ENCODE results near the gene ZFP36L1.

Gene ZFP36L1

DNA sequence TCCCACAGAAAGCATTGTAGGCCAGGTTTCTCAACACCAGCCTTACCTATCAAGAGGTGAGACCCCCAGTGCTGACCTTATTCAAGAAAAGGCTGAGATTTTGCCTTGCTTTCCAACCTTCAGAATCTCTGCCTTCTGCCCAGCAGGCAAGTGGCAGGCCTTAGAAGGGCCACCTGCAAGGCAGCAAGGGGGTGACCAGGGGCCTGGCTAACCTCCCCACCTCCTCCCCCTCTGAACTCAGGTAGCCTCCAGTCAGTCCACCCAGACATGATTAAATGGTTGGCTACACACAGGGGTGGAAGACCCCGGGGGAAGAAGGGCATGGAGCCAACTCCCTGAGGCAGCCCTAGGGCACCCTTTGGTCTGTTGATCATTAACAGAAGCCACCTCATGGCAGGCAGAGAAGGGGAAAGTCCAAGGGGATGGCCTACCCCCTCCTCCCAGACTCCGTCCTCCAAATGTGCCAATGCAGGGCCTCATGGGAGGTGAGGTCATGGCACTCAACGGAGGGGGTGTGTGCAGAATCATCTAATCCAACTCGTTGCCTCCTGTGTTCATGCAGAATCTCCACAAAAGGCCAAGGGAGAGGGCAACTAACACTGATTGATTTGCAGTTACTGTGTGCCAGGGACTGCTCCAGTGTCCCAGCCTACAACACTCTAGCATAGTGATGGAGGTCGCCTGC, 8.5 kb downstream of the ZFP36L1 start:
- Histone ChIP-seq H3K9me3 (no peaks in the 10 kb centered on the region), H3K4me1 (no peaks in the 10 kb centered on the region), H3K36me3 (no peaks in the 10 kb centered on the region), H3K4me3 (ENCODE audit: low read depth, low read length) (no peak overlapping the region), H3K27me3 (no peaks in the 10 kb centered on the region)
- TF ChIP-seq, protein P1, sequence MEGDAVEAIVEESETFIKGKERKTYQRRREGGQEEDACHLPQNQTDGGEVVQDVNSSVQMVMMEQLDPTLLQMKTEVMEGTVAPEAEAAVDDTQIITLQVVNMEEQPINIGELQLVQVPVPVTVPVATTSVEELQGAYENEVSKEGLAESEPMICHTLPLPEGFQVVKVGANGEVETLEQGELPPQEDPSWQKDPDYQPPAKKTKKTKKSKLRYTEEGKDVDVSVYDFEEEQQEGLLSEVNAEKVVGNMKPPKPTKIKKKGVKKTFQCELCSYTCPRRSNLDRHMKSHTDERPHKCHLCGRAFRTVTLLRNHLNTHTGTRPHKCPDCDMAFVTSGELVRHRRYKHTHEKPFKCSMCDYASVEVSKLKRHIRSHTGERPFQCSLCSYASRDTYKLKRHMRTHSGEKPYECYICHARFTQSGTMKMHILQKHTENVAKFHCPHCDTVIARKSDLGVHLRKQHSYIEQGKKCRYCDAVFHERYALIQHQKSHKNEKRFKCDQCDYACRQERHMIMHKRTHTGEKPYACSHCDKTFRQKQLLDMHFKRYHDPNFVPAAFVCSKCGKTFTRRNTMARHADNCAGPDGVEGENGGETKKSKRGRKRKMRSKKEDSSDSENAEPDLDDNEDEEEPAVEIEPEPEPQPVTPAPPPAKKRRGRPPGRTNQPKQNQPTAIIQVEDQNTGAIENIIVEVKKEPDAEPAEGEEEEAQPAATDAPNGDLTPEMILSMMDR (IDR thresholded peaks at IDR 0.05; ENCODE audit: low read depth, low read length): no peak
- DNase-seq: no peak

DNA sequence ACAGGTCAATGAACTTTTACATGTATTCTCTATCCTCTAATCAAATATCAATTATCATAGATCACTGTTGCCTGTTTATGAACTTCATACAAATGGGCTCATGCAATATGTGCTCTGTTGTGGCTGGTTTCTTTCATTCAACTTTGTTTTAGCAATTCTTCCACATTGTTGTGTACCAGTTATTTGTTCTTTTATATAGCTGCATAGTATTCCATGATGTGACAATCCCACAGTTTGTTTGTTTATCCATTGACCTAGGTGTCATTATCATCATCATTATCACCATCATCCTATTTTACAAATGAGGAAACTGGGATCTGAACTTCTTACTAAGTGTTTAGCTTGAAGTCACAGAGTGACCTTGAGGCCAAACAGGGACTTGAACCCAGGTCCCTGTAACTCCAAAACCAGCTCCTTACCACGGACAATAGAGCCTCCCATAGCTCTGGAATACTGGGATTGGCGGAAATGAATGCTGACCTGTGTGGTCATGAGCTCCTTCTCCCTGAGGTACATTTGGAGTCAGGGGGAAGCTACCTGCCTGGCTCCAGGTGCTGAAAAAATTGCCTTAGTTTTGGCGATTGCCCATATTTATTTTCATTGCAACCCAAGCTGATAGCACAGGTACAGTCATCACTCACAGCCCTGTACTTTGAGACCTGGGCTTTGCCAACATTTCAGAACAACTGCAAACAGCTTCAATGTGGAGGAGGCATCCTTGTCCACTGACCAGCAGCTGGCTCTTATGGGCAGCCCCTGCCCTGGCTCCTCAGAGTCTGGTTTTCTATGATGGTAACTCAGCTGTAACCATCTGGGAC, 9.2 kb downstream of the ZFP36L1 start:
- no peak overlapping the region for H3K4me3 ChIP-seq (ENCODE audit: low read depth, low read length)
- TF ChIP-seq, protein P1 (IDR thresholded peaks at IDR 0.05; ENCODE audit: low read depth, low read length): no peak
- no peaks in the 10 kb centered on the region for H3K36me3 ChIP-seq
- DNase-seq: no peak
- no peaks in the 10 kb centered on the region for H3K9me3 ChIP-seq
- no peaks in the 10 kb centered on the region for H3K27me3 ChIP-seq
- no peaks in the 10 kb centered on the region for H3K4me1 ChIP-seq

DNA sequence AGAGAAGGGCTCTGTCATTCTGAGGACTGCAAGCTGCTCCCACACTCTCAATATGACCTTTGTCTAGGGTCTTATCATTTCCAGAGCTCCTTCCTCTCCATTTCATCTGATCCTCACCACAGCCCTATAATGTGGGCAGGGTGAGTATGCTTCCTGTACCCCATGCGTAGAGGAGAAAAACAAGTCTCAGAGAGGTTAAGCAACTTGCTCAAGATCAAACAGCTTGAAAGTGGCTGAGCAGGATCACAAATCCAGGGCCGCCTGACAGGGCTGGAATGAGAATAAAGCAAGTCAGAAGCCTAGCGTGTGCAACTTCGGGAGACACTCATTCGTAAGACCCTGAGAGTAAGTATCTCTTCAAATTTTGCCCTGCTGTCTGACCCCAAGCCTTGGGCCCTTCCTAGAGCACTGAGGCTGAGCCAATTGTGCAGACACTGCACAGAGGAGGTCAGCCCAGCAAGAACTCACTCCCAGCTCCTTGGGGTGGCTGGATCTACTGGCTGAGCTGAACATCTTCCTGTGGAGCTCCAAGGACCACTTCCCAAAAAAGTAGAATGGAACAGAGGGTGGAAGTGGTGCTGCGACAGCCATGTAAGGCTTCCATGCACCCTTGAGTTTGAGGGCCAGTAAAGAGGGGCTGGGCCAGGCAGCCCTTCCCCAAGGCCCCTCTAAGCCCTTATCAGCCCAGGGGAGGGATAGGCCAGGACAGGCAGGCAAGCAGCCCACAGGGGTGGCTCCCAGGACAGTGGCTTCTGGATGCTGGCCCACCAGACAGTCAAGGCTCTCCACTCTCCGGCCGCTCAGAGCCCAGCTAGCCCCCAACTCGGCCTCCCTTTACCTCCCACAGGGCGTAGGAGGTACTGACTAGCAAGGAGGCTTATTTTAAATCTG, 10.5 kb downstream of the ZFP36L1 start:
- TF ChIP-seq, protein P1 (IDR thresholded peaks at IDR 0.05; ENCODE audit: low read depth, low read length): no peak
- H3K4me1 ChIP-seq: no peaks in the 10 kb centered on the region
- H3K36me3 ChIP-seq: no peaks in the 10 kb centered on the region
- H3K9me3 ChIP-seq: no peaks in the 10 kb centered on the region
- DNase-seq: no peak
- no peak overlapping the region for H3K4me3 ChIP-seq (ENCODE audit: low read depth, low read length)
- no peaks in the 10 kb centered on the region for H3K27me3 ChIP-seq

DNA sequence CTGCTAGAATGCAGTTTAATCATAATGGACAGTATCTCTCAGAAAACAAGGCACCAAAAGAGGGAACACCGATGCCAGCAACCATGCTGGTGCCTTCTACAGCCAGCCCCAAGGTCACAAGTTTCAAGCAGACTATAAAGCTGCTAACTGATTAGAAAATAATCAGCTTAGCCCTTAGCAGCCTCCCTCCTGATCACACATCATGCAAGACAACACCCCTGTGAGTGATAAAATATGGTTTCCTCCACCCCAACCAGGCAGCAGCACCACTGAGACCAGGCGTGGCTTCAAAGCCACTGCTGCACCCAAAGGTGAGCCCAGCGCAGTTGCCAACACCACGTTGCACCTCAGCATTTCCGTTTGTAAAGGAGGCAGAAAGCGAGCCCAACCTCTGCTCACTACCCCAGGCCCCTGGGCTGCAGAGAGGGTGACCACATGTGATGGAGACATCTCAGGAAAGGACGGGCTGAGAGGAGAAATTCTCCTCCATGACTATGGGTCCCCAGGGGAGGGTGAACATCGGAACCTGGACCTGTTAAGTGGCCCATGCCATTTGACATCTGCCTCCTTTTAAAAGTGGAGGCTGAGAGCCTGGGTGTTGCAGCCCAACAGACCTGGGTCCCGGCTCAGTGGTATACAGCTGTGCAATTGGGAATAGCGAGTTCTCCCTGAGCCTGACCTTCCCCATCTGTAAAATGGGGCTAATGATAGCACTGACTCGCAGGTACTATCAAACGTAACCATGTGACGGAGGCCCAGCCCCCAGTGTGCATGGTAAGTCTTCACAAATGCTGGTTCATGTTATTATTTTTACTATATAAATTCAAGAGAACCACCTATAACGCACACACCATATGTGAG, 11.5 kb downstream of the ZFP36L1 start:
- Histone ChIP-seq H3K27me3 (no peaks in the 10 kb centered on the region), H3K4me1 (no peaks in the 10 kb centered on the region), H3K4me3 (ENCODE audit: low read depth, low read length) (no peak overlapping the region), H3K36me3 (no peaks in the 10 kb centered on the region), H3K9me3 (no peaks in the 10 kb centered on the region)
- TF ChIP-seq, protein P1 (IDR thresholded peaks at IDR 0.05; ENCODE audit: low read depth, low read length): no peak
- DNase-seq: no peak

DNA sequence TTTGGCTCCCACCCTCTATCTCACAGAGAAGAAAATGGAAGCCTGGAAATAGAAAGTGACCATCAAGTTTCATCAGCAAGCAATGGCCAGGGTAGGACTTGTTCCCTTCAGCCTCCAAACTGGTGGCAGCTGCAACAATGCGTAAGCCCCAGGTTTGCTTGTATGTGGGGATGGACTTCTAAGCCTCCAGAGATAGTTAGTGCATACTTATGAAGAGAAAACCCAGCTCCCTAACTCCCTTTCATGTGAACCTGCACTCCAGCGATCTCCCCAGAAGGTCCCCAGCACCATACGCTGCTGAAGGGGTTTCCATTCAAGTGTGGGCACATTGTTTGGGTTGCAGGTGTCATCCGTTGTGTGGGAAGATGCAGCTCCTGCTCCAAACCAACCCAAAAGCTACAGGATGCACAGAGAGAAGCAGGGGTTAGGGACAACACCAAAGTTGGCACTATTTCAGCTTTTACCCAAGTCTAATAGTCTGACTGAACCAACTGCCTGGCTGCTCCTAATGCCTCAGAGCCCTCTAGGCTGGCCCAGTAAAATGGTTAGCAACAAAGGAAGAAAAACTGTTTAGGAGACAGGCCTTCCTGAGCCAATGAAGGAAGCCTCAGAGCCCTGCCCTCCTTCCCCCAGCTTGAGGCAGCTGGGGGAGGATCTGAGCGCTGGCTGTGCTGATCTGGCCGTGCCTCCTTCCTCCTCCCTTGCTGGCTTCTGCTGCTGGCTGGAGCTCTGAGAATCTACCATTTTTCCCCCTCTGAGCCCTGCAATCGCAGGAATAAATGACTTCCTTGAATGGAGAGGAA, 12.3 kb downstream of the ZFP36L1 start:
- Histone ChIP-seq H3K27me3 (no peaks in the 10 kb centered on the region), H3K4me1 (no peaks in the 10 kb centered on the region), H3K9me3 (no peaks in the 10 kb centered on the region), H3K4me3 (ENCODE audit: low read depth, low read length) (no peak overlapping the region), H3K36me3 (no peaks in the 10 kb centered on the region)
- TF ChIP-seq, protein P1 (IDR thresholded peaks at IDR 0.05; ENCODE audit: low read depth, low read length): no peak
- no peak for DNase-seq
